Neural progenitor cell (in vitro differentiated cells): ENCODE data around the gene PIN4. TPM values are rescaled to one million over a fixed set of nuclear protein-coding genes. Genes with fewer than 3 reads are reported as not detected.

ENCODE experiments used
- DNase-seq: peaks from one replicate; pipeline ENCODE4 v3.0.0-alpha.2; 2016; ENCODE audit warnings: low spot score
- H2AFZ ChIP-seq: fragments of 200-600 bp; sonication (generic); replicated peaks from 2 replicates; pipeline ENCODE4 v1.6.1; 2016; ENCODE audit warnings: antibody characterized with exemption
- H3F3A ChIP-seq: fragments of 200-600 bp; sonication (generic); 2 replicates; pipeline ENCODE4 v1.6.1; 2016; ENCODE audit warnings: antibody characterized with exemption, low read depth
- H3K27ac ChIP-seq: fragments of 200-600 bp; sonication (generic); 2 replicates; pipeline ENCODE4 v1.5.1; 2016; ENCODE audit warnings: mild to moderate bottlenecking
- H3K27me3 ChIP-seq: fragments of 200-600 bp; sonication (generic); 2 replicates; pipeline ENCODE4 v1.6.1; 2016; ENCODE audit warnings: mild to moderate bottlenecking, moderate library complexity
- H3K36me3 ChIP-seq: fragments of 200-600 bp; sonication (generic); 2 replicates; pipeline ENCODE4 v1.5.1; 2016
- H3K4me1 ChIP-seq: fragments of 200-600 bp; sonication (generic); 2 replicates; pipeline ENCODE4 v1.6.1; 2016; ENCODE audit warnings: mixed run types
- H3K4me2 ChIP-seq: fragments of 200-600 bp; sonication (generic); 2 replicates; pipeline ENCODE4 v1.6.1; 2016
- H3K4me3 ChIP-seq: fragments of 200-600 bp; sonication (generic); 2 replicates; pipeline ENCODE4 v1.5.1; 2016
- H3K79me2 ChIP-seq: fragments of 200-600 bp; sonication (generic); 2 replicates; pipeline ENCODE4 v1.6.1; 2016; ENCODE audit warnings: low read depth
- H3K9ac ChIP-seq: fragments of 200-600 bp; sonication (generic); 2 replicates; pipeline ENCODE4 v1.6.1; 2016
- H3K9me3 ChIP-seq: fragments of 200-600 bp; sonication (generic); 2 replicates; pipeline ENCODE4 v1.5.1; 2016; ENCODE audit warnings: low read depth
- H4K20me1 ChIP-seq: fragments of 200-600 bp; sonication (generic); 2 replicates; pipeline ENCODE4 v1.6.1; 2016; ENCODE audit warnings: low read depth
- H3K27ac Mint-ChIP-seq: 3 replicates; pipeline ENCODE4 v1.8.0; 2021; ENCODE audit warnings: mixed read lengths
- H3K27me3 Mint-ChIP-seq: 2 replicates; pipeline ENCODE4 v1.8.0; 2022; ENCODE audit warnings: low read depth, mild to moderate bottlenecking, inconsistent platforms, moderate library complexity, mixed read lengths; ENCODE audit not compliant: insufficient read depth
- H3K36me3 Mint-ChIP-seq: 3 replicates; pipeline ENCODE4 v1.8.0; 2021; ENCODE audit warnings: mixed read lengths
- H3K4me1 Mint-ChIP-seq: 3 replicates; pipeline ENCODE4 v1.8.0; 2021; ENCODE audit warnings: mixed read lengths
- H3K4me3 Mint-ChIP-seq: 3 replicates; pipeline ENCODE4 v1.8.0; 2021; ENCODE audit warnings: mild to moderate bottlenecking, moderate library complexity, mixed read lengths
- H3K9me3 Mint-ChIP-seq: 3 replicates; pipeline ENCODE4 v1.8.0; 2020; ENCODE audit warnings: mixed read lengths
- CTCF ChIP-seq: fragments of 200-600 bp; sonication (generic); IDR thresholded peaks from 2 replicates; pipeline ENCODE4 v1.5.1; 2017; ENCODE audit warnings: antibody characterized with exemption, mild to moderate bottlenecking
- EZH2 ChIP-seq: fragments of 200-600 bp; sonication (generic); IDR thresholded peaks from 2 replicates; pipeline ENCODE4 v1.6.1; 2017; ENCODE audit warnings: antibody characterized with exemption, mild to moderate bottlenecking, moderate library complexity
- EZH2phosphoT487 ChIP-seq: fragments of 200-600 bp; sonication (generic); IDR thresholded peaks from 2 replicates; pipeline ENCODE4 v1.6.1; 2017; ENCODE audit warnings: antibody characterized with exemption
- total RNA-seq: library from RNA; depleted of rRNA; stranded (reverse); fragments of >200 nt; gene quantifications from 2 replicates; pipeline ENCODE4 v1.2.3, GENCODE V29; 2015; ENCODE audit warnings: low replicate concordance

Gene PIN4
- total RNA-seq, 1 donor from 2014 or later, result 21.7 TPM

- Mint-ChIP-seq H3K9me3 (peaks cover 8% of the 10 kb centered on the region), H3K36me3 (peaks cover 18% of the 10 kb centered on the region), H3K4me1 (peaks cover 30% of the 10 kb centered on the region), H3K27ac (peak overlapping the region; percentile 94), H3K4me3 (peak overlapping the region; percentile 63), H3K27me3 (peaks cover 5% of the 10 kb centered on the region)
- no peak overlapping the region for H3K27ac ChIP-seq
- no peaks in the 10 kb centered on the region for H3F3A ChIP-seq
- no peaks in the 10 kb centered on the region for H4K20me1 ChIP-seq
- no peak overlapping the region for H3K9ac ChIP-seq
- H3K4me1 ChIP-seq, result peaks cover 11% of the 10 kb centered on the region
- H3K27me3 ChIP-seq, result no peaks in the 10 kb centered on the region
- no peak overlapping the region for H2AFZ ChIP-seq
- TF ChIP-seq EZH2phosphoT487 (no peak), CTCF (no peak), EZH2 (no peak)
- H3K36me3 ChIP-seq, result no peaks in the 10 kb centered on the region
- peak overlapping the region; percentile 62 for H3K4me2 ChIP-seq
- H3K79me2 ChIP-seq, result no peaks in the 10 kb centered on the region
- no peak overlapping the region for H3K4me3 ChIP-seq
- DNase-seq, result peak; percentile 78
- no peaks in the 10 kb centered on the region for H3K9me3 ChIP-seq
Observed at GRCh38 chrX:72142094-72142793, 39.3 kb upstream of the PIN4 start.

GRCh38 chrX:72142794-72143608 is 38.6 kb upstream of the PIN4 start:
- Mint-ChIP-seq H3K4me3 (peak overlapping the region; percentile 63), H3K27ac (peak overlapping the region; percentile 94), H3K27me3 (peaks cover 5% of the 10 kb centered on the region), H3K36me3 (peaks cover 18% of the 10 kb centered on the region), H3K9me3 (peaks cover 8% of the 10 kb centered on the region), H3K4me1 (peaks cover 30% of the 10 kb centered on the region)
- Histone ChIP-seq H3K36me3 (no peaks in the 10 kb centered on the region), H4K20me1 (no peaks in the 10 kb centered on the region), H3K27me3 (no peaks in the 10 kb centered on the region), H2AFZ (no peak overlapping the region), H3K4me3 (no peak overlapping the region), H3K27ac (no peak overlapping the region), H3K79me2 (no peaks in the 10 kb centered on the region), H3K4me2 (peak overlapping the region; percentile 62), H3K9me3 (no peaks in the 10 kb centered on the region), H3F3A (no peaks in the 10 kb centered on the region), H3K4me1 (peaks cover 11% of the 10 kb centered on the region), H3K9ac (no peak overlapping the region)
- no peak for DNase-seq
- TF ChIP-seq EZH2 (no peak), CTCF (no peak), EZH2phosphoT487 (no peak)

GRCh38 chrX:72143609-72143907 is 38.0 kb upstream of the PIN4 start:
- H3K79me2 ChIP-seq, result no peaks in the 10 kb centered on the region
- H3K27me3 ChIP-seq, result no peaks in the 10 kb centered on the region
- H4K20me1 ChIP-seq, result no peaks in the 10 kb centered on the region
- peaks cover 8% of the 10 kb centered on the region for H3K9me3 Mint-ChIP-seq
- H3K4me1 Mint-ChIP-seq, result peaks cover 30% of the 10 kb centered on the region
- TF ChIP-seq EZH2 (no peak), CTCF (no peak)
- no peak overlapping the region for H3K4me3 Mint-ChIP-seq
- H3K4me3 ChIP-seq, result no peak overlapping the region
- no peak for DNase-seq
- H3K36me3 ChIP-seq, result no peaks in the 10 kb centered on the region
- peaks cover 17% of the 10 kb centered on the region for H3K36me3 Mint-ChIP-seq
- peak overlapping the region; percentile 94 for H3K27ac Mint-ChIP-seq
- H3K4me2 ChIP-seq, result no peak overlapping the region
- H3K27me3 Mint-ChIP-seq, result peaks cover 5% of the 10 kb centered on the region
- H3F3A ChIP-seq, result no peaks in the 10 kb centered on the region
- no peak overlapping the region for H3K27ac ChIP-seq
- no peaks in the 10 kb centered on the region for H3K9me3 ChIP-seq
- H3K4me1 ChIP-seq, result peaks cover 11% of the 10 kb centered on the region
- H3K9ac ChIP-seq, result no peak overlapping the region
- H2AFZ ChIP-seq, result no peak overlapping the region
